ENCODE results near the gene TMED1. TPM values are rescaled to one million over a fixed set of nuclear protein-coding genes. Genes with fewer than 3 reads are reported as not detected.
A peak's percentile ranks its signal among the peaks of the same experiment; 100 is the strongest.

Gene TMED1
- total and polyA plus RNA-seq, 2 of the 13 experiments (the other 11 are each of a cell fraction or from before 2014, with no cell fraction given), result 48.3 to 51.8 TPM

GRCh38 chr19:10881403-10882107 is 45.5 kb upstream of the TMED1 start (continued):
- TF ChIP-seq THRA (CRISPR knock-in tag; IDR thresholded peaks at IDR 0.05; ENCODE audit: borderline replicate concordance) (peak; percentile 59; the same call in 1 of the 2 replicates), REPIN1 (CRISPR knock-in tag; IDR thresholded peaks at IDR 0.05; ENCODE audit: borderline replicate concordance, low read depth) (no peak), MTA1 (CRISPR knock-in tag; IDR thresholded peaks at IDR 0.05; ENCODE audit: borderline replicate concordance) (peak; percentile 71; the same call in 1 of the 2 replicates), ZNF879 (CRISPR knock-in tag; IDR thresholded peaks at IDR 0.05) (no peak), ZNF740 (CRISPR knock-in tag; IDR thresholded peaks at IDR 0.05) (no peak), SOX6 (IDR thresholded peaks at IDR 0.05) (no peak), SOX6 (CRISPR knock-in tag; IDR thresholded peaks at IDR 0.05) (peak; percentile 32; the same call in 1 of the 2 replicates), KLF9 (CRISPR knock-in tag; IDR thresholded peaks at IDR 0.05; ENCODE audit: low read depth) (no peak), ZNF343 (CRISPR knock-in tag; IDR thresholded peaks at IDR 0.05) (no peak), ZNF687 (CRISPR knock-in tag; IDR thresholded peaks at IDR 0.05) (peak; percentile 56), ZBTB4 (CRISPR knock-in tag; IDR thresholded peaks at IDR 0.05; ENCODE audit: borderline replicate concordance) (no peak), GPBP1L1 (CRISPR knock-in tag; IDR thresholded peaks at IDR 0.05) (no peak), ZNF570 (CRISPR knock-in tag; IDR thresholded peaks at IDR 0.05; ENCODE audit: borderline replicate concordance) (no peak), RARA (CRISPR knock-in tag; IDR thresholded peaks at IDR 0.05) (peak; percentile 83), GATAD2A (CRISPR knock-in tag; IDR thresholded peaks at IDR 0.05) (0 out of 2 replicates have a peak, but pooled peaks have one; percentile 12), E2F5 (CRISPR knock-in tag; conservative IDR thresholded peaks at IDR 0.05) (no peak), HNRNPUL1 (IDR thresholded peaks at IDR 0.05; ENCODE audit: low read depth, low read length) (no peak), TOE1 (CRISPR knock-in tag; IDR thresholded peaks at IDR 0.05) (no peak)
